GM19463 (cell line): ENCODE data around the gene RABGGTA.
A peak's percentile ranks its signal among the peaks of the same experiment; 100 is the strongest.
"Not testable (repeated sequence)": the region's sequence is repeated elsewhere in the genome, so short reads cannot be mapped to it uniquely, and the experiment has no call there.

ENCODE experiments used
- ATAC-seq: cut with Tn5 transposase; IDR thresholded peaks from one replicate; pipeline ENCODE4 v1.9.1; 2021; ENCODE audit warnings: mild to moderate bottlenecking, moderate library complexity; ENCODE audit not compliant: unreplicated experiment

RABGGTA gene

GRCh38 chr14:24245350-24245749 is 26.0 kb downstream of the RABGGTA start:
- not testable (repeated sequence) for ATAC-seq

- ATAC-seq, result no peak
These were observed 28.0 kb downstream of the RABGGTA start for GRCh38 chr14:24243336-24243836.

- peak; percentile 76 for ATAC-seq
These were observed 29.5 kb downstream of the RABGGTA start for GRCh38 chr14:24241829-24242443.

- ATAC-seq, result no peak
These were observed 31.1 kb downstream of the RABGGTA start for GRCh38 chr14:24240110-24240918.

GRCh38 chr14:24238527-24239037 is 32.8 kb downstream of the RABGGTA start:
- ATAC-seq, result no peak

GRCh38 chr14:24238123-24238522 is 33.3 kb downstream of the RABGGTA start:
- ATAC-seq, result no peak

GRCh38 chr14:24237463-24237955 is 33.9 kb downstream of the RABGGTA start:
- no peak for ATAC-seq

- no peak for ATAC-seq
These were observed 34.5 kb downstream of the RABGGTA start for GRCh38 chr14:24236689-24237462.

- ATAC-seq, result no peak
These were observed 35.4 kb downstream of the RABGGTA start for GRCh38 chr14:24235804-24236688.

- no peak for ATAC-seq
These were observed 37.0 kb downstream of the RABGGTA start for GRCh38 chr14:24234095-24235005.

GRCh38 chr14:24233538-24233866 is 37.9 kb downstream of the RABGGTA start:
- no peak for ATAC-seq

- peak; percentile 55 for ATAC-seq
These were observed 38.5 kb downstream of the RABGGTA start, which contains the start of gene GMPR2 for GRCh38 chr14:24232645-24233537. GMPR2 (plus strand) TSS chr14:24232929; CDS start chr14:24233254, 325 bp downstream.

GRCh38 chr14:24232121-24232644 is 39.2 kb downstream of the RABGGTA start, which contains the start of gene NEDD8:
NEDD8 (minus strand) TSS chr14:24232367; CDS start chr14:24232267, 100 bp downstream.
- peak; percentile 82 for ATAC-seq

GRCh38 chr14:24231263-24232120 is 39.9 kb downstream of the RABGGTA start:
- no peak for ATAC-seq

- ATAC-seq, result no peak
These were observed 42.5 kb downstream of the RABGGTA start for GRCh38 chr14:24228902-24229301.

GRCh38 chr14:24226473-24226872 is 44.9 kb downstream of the RABGGTA start:
- ATAC-seq, result no peak

GRCh38 chr14:24224618-24225071 is 46.8 kb downstream of the RABGGTA start:
- no peak for ATAC-seq
